Right lobe of liver (tissue), 6 donors: Measurements from ENCODE around the gene SLC35A5. TPM values are rescaled to one million over a fixed set of nuclear protein-coding genes. Genes with fewer than 3 reads are reported as not detected.

Source experiments
- ATAC-seq, 4 donors: fragments of 200-7000 bp; cut with Tn5 transposase; one replicate each; pipeline ENCODE4 v1.9.1; 2020; ENCODE audit warnings: mild to moderate bottlenecking in 4 of 4, moderate library complexity in 4 of 4
- DNase-seq, 3 donors: peaks; one replicate each; pipeline ENCODE4 v3.0.0-alpha.2; 2020
- H3K27ac ChIP-seq, 3 donors: fragments of 200-600 bp; one replicate each; pipeline ENCODE4 v1.8.0; 2022
- H3K27me3 ChIP-seq, 2 donors: fragments of 200-600 bp; one replicate each; pipeline ENCODE4 v1.8.0; 2022
- H3K36me3 ChIP-seq, 4 donors: fragments of 200-600 bp; sonication (generic) in 1 of 4; one replicate each; pipeline versions ENCODE4 v1.5.1 to v1.8.0; 2017 to 2022; ENCODE audit warnings: control low read depth in 1 of 4
- H3K4me1 ChIP-seq, 4 donors: fragments of 200-600 bp; sonication (generic) in 1 of 4; one replicate each; pipeline versions ENCODE4 v1.5.1 to v1.8.0; 2017 to 2022; ENCODE audit warnings: control low read depth in 1 of 4
- H3K4me3 ChIP-seq, 3 donors: fragments of 200-600 bp; one replicate each; pipeline ENCODE4 v1.8.0; 2022
- H3K9me3 ChIP-seq, 4 donors: fragments of 200-600 bp; sonication (generic) in 1 of 4; one replicate each; pipeline versions ENCODE4 v1.5.1 to v1.8.0; 2017 to 2022; ENCODE audit warnings: control low read depth in 1 of 4
- CTCF ChIP-seq, 4 donors: fragments of 200-600 bp in 3 of 4; fragments of 450-650 bp in 1 of 4; IDR thresholded peaks; one replicate each; pipeline versions ENCODE4 v1.5.1 to v1.8.0; 2016 to 2022; ENCODE audit warnings: antibody characterized with exemption in 4 of 4, mild to moderate bottlenecking in 2 of 4
- POLR2A ChIP-seq: fragments of 450-650 bp; IDR thresholded peaks from one replicate; pipeline ENCODE4 v1.6.1; 2017; ENCODE audit warnings: antibody characterized with exemption, mild to moderate bottlenecking
- WGBS: methylation state at CpG from one replicate; pipeline ENCODE4 v1.1.6; 2018; ENCODE audit warnings: low coverage, low lambda C conversion rate; ENCODE audit not compliant: insufficient coverage; ENCODE audit errors: missing lambda C conversion rate; 5-methylcytosine and 5-hydroxymethylcytosine counted together
- intact Hi-C, 2 donors: fragments of 100-400 bp; cut with DNase I; formaldehyde crosslinking; loops; one replicate each; pipeline versions ENCODE4 v1.11.2 to v1.14.1; 2022
- total RNA-seq, 6 experiments: library from RNA; depleted of rRNA in 2 of 6; stranded (reverse); fragments of >200 nt in 2 of 6; fragmentation: NEBNext Ultra II Directional in 3 of 6; extraction: Animal tissue kit (Norgen Biotek cat#: 25700) in 3 of 6; gene quantifications; one replicate each; pipeline versions ENCODE4 v1.1.0 to v1.2.4, GENCODE V29; 2016 to 2023
- donor health status: DM: no; HTN: yes; CAD: no.
- donor health status: DM: no; HTN: no; CAD: no.
- donor health status: DM: no; HTN: no; CAD: no.
- donor health status: DM: no; HTN: yes; CAD: no.
- donor health status: DM: no; HTN: yes; CAD: no.

The SLC35A5 gene
- total RNA-seq, 6 experiments from 2014 or later = 12.2 to 24.0 (median 17.7) TPM

DNA sequence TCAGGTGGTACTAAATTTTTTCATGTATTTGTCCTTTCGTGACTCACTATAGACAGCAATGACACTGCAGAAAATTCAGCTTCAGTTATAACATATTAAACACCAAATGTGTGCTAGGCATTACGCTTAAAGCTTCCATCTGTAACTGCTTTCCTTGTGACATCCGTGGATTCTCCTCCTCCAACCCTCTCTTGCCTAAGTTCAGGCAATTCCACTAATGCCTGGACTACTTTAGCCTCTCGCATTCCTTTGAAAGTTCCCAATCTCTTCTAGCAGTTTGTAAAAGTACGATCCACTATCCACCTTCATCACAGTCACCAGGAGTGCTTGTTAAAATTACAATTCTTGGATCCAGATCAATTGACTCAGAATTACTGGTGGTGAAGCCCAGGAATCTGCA, 61.4 kb downstream of the SLC35A5 start:
- ATAC-seq (no peak), DNase-seq (no peak)
- TF ChIP-seq POLR2A (no peak), CTCF (IDR thresholded peaks at IDR 0.05) (no peak)
- no peaks in the 10 kb centered on the region for H3K4me1 ChIP-seq
- intact Hi-C loops = no loop called here
- H3K27ac ChIP-seq = no peak overlapping the region
- H3K9me3 ChIP-seq = no peaks in the 10 kb centered on the region
- no peaks in the 10 kb centered on the region for H3K27me3 ChIP-seq
- H3K36me3 ChIP-seq = no peaks in the 10 kb centered on the region
- H3K4me3 ChIP-seq = no peak overlapping the region
- WGBS = 70% methylated on average over 5 of the region's 5 CpGs

- no peak for ATAC-seq
- no peaks in the 10 kb centered on the region for H3K4me1 ChIP-seq
- WGBS = 83% methylated on average over 1 of the region's 1 CpG
- no peak for DNase-seq
- no peaks in the 10 kb centered on the region for H3K9me3 ChIP-seq
- H3K4me3 ChIP-seq = no peak overlapping the region
- TF ChIP-seq POLR2A = no peak
- H3K36me3 ChIP-seq = no peaks in the 10 kb centered on the region
- H3K27me3 ChIP-seq = no peaks in the 10 kb centered on the region
- intact Hi-C loops = no loop called here
- H3K27ac ChIP-seq = no peak overlapping the region
Observed at GRCh38 chr3:112623717-112624116, 61.9 kb downstream of the SLC35A5 start.

- intact Hi-C loops = no loop called here
- H3K27ac ChIP-seq = no peak overlapping the region
- H3K27me3 ChIP-seq = no peaks in the 10 kb centered on the region
- H3K9me3 ChIP-seq = no peaks in the 10 kb centered on the region
- H3K4me1 ChIP-seq = no peaks in the 10 kb centered on the region
- no peak for TF ChIP-seq CTCF (IDR thresholded peaks at IDR 0.05)
- no peak for TF ChIP-seq POLR2A
- 66% methylated on average over 4 of the region's 4 CpGs for WGBS
- no peaks in the 10 kb centered on the region for H3K36me3 ChIP-seq
- H3K4me3 ChIP-seq = no peak overlapping the region
- ATAC-seq (no peak), DNase-seq (no peak)
Observed at GRCh38 chr3:112627419-112627818, 65.6 kb downstream of the SLC35A5 start.

DNA sequence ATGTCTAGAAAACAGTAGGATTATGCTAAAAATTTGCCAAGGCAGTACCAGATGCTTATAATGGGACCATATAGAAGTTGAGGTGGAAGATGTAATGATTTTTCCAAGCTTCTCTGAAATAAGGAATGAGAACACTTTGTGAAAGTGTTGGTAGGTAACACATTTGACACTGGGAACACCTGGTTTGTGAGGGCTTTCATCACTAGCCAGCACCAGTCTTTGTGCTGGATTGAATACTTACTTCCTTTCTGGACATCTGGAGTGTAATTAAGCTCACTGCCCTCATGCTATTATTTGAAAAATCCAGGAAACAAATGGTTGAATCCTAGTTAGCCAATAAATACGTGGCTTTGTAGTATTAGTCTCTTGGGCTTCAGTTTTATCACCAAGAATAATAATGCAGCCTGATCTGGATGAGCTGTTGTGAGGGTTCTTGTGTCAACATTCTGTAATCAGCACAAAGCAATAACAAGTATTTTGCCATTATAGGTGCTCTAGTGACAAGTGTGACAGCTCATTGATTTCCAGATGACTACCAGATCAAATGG, 66.1 kb downstream of the SLC35A5 start:
- intact Hi-C loops = no loop called here
- H3K27me3 ChIP-seq = no peaks in the 10 kb centered on the region
- H3K4me1 ChIP-seq = no peaks in the 10 kb centered on the region
- 33% methylated on average over 1 of the region's 1 CpG for WGBS
- H3K27ac ChIP-seq = no peak overlapping the region
- ATAC-seq (no peak), DNase-seq (no peak)
- H3K36me3 ChIP-seq = no peaks in the 10 kb centered on the region
- H3K4me3 ChIP-seq = no peak overlapping the region
- no peaks in the 10 kb centered on the region for H3K9me3 ChIP-seq
- TF ChIP-seq CTCF (IDR thresholded peaks at IDR 0.05) = no peak
- TF ChIP-seq POLR2A = no peak

- ATAC-seq (peak in 1 of 4 donors; percentile 34), DNase-seq (no peak)
- Histone ChIP-seq H3K27ac (no peak overlapping the region), H3K36me3 (no peaks in the 10 kb centered on the region), H3K27me3 (no peaks in the 10 kb centered on the region), H3K9me3 (no peaks in the 10 kb centered on the region), H3K4me3 (no peak overlapping the region), H3K4me1 (no peaks in the 10 kb centered on the region)
- WGBS = 56% methylated on average over 7 of the region's 7 CpGs
- TF ChIP-seq CTCF (IDR thresholded peaks at IDR 0.05) = no peak
- TF ChIP-seq POLR2A = no peak
- intact Hi-C loops = no loop called here
Observed at GRCh38 chr3:112629425-112629824, 67.6 kb downstream of the SLC35A5 start.
